ENCODE results near the gene ENPP6.

DNA sequence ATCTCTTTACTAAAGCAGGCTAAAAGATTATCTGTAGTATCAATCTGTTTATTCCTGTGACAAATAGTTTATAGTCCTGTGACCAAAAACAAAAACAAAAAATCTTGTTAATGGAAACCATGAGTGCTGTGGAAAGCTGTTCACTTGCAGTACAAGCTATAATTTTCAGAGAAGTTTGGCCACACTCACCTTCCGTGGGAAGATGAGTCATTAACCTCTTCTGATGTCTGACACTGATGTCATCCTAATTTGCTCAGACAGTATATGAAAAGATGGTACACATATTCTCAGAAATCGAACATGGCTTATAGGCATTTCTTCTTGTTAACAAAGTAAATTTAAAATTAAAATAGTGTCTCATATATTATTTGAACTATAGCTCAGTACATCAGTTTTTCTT, 19.9 kb upstream of the ENPP6 start:
- no peak for TF ChIP-seq TAF1 (IDR thresholded peaks at IDR 0.05; ENCODE audit: borderline replicate concordance, low read depth, low read length)
- TF ChIP-seq, protein P1, sequence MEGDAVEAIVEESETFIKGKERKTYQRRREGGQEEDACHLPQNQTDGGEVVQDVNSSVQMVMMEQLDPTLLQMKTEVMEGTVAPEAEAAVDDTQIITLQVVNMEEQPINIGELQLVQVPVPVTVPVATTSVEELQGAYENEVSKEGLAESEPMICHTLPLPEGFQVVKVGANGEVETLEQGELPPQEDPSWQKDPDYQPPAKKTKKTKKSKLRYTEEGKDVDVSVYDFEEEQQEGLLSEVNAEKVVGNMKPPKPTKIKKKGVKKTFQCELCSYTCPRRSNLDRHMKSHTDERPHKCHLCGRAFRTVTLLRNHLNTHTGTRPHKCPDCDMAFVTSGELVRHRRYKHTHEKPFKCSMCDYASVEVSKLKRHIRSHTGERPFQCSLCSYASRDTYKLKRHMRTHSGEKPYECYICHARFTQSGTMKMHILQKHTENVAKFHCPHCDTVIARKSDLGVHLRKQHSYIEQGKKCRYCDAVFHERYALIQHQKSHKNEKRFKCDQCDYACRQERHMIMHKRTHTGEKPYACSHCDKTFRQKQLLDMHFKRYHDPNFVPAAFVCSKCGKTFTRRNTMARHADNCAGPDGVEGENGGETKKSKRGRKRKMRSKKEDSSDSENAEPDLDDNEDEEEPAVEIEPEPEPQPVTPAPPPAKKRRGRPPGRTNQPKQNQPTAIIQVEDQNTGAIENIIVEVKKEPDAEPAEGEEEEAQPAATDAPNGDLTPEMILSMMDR (IDR thresholded peaks at IDR 0.05), result no peak
- TF ChIP-seq, protein P2, sequence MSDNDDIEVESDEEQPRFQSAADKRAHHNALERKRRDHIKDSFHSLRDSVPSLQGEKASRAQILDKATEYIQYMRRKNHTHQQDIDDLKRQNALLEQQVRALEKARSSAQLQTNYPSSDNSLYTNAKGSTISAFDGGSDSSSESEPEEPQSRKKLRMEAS (IDR thresholded peaks at IDR 0.05; ENCODE audit: low read depth), result no peak
- TF ChIP-seq YY1 (IDR thresholded peaks at IDR 0.05; ENCODE audit: low read depth), result no peak
- TF ChIP-seq, protein P3, sequence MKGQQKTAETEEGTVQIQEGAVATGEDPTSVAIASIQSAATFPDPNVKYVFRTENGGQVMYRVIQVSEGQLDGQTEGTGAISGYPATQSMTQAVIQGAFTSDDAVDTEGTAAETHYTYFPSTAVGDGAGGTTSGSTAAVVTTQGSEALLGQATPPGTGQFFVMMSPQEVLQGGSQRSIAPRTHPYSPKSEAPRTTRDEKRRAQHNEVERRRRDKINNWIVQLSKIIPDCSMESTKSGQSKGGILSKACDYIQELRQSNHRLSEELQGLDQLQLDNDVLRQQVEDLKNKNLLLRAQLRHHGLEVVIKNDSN (IDR thresholded peaks at IDR 0.05; ENCODE audit: borderline replicate concordance, low read depth), result no peak
- TF ChIP-seq JUND (IDR thresholded peaks at IDR 0.05), result no peak
- no peak for TF ChIP-seq GABPA (IDR thresholded peaks at IDR 0.05; ENCODE audit: low read depth)

Measured in SK-N-SH (cell line).